GM12801 (cell line): ENCODE measurements around the gene PPT2.

ENCODE experiments used
- CTCF ChIP-seq: IDR thresholded peaks from one replicate; pipeline ENCODE4 v1.5.1; 2011; ENCODE audit warnings: control low read depth; ENCODE audit not compliant: insufficient read length; ENCODE audit errors: extremely low read depth

PPT2 gene

GRCh38 chr6:32168807-32169591 lies 15.1 kb downstream of the PPT2 start:
- no peak for TF ChIP-seq CTCF

- no peak for TF ChIP-seq CTCF
Observed at GRCh38 chr6:32170294-32170693, 16.4 kb downstream of the PPT2 start.

- no peak for TF ChIP-seq CTCF
Observed at GRCh38 chr6:32171234-32171633, 17.3 kb downstream of the PPT2 start.

- TF ChIP-seq CTCF, result no peak
Observed at GRCh38 chr6:32173051-32173727, 19.2 kb downstream of the PPT2 start.

GRCh38 chr6:32174416-32174815 lies 20.5 kb downstream of the PPT2 start:
- TF ChIP-seq CTCF, result no peak

- TF ChIP-seq CTCF, result no peak
Observed at GRCh38 chr6:32175322-32175710, 21.4 kb downstream of the PPT2 start.

- no peak for TF ChIP-seq CTCF
Observed at GRCh38 chr6:32175711-32176475, 22.0 kb downstream of the PPT2 start, which contains the start of gene AGPAT1. TSS of gene AGPAT1 (minus strand) at chr6:32176084. CDS start at chr6:32171496, 4,588 bp downstream.
